Psoas muscle (tissue), 8 donors: Measurements from ENCODE around the gene FADS2. TPM values are rescaled to one million over a fixed set of nuclear protein-coding genes. Genes with fewer than 3 reads are reported as not detected.

ENCODE experiments used
- ATAC-seq, 4 donors: fragments of 200-7000 bp; cut with Tn5 transposase; one replicate each; pipeline ENCODE4 v1.9.1; 2020; ENCODE audit warnings: moderate library complexity in 3 of 4, mild to moderate bottlenecking in 2 of 4
- DNase-seq, 2 donors: peaks; one replicate each; pipeline ENCODE4 v3.0.0-alpha.2; 2020
- H3K27ac ChIP-seq: fragments of 200-600 bp; one replicate; pipeline ENCODE4 v1.8.0; 2022
- H3K27me3 ChIP-seq, 3 donors: fragments of 200-600 bp in 1 of 3; one replicate each; pipeline versions ENCODE4 v1.6.1 to v1.8.0; 2013 to 2022; ENCODE audit warnings: low read length in 2 of 3, mild to moderate bottlenecking in 2 of 3, moderate library complexity in 1 of 3; ENCODE audit not compliant: insufficient read depth in 3 of 3
- H3K36me3 ChIP-seq, 2 donors: fragments of 200-600 bp in 1 of 2; one replicate each; pipeline versions ENCODE4 v1.6.1 to v1.8.0; 2013 to 2022; ENCODE audit warnings: low read depth in 1 of 2, mild to moderate bottlenecking in 1 of 2, moderate library complexity in 1 of 2; ENCODE audit not compliant: insufficient read depth in 1 of 2
- H3K4me1 ChIP-seq: fragments of 200-600 bp; one replicate; pipeline ENCODE4 v1.8.0; 2022
- H3K4me3 ChIP-seq: fragments of 200-600 bp; one replicate; pipeline ENCODE4 v1.8.0; 2022; ENCODE audit warnings: mild to moderate bottlenecking
- H3K9me3 ChIP-seq: fragments of 200-600 bp; one replicate; pipeline ENCODE4 v1.8.0; 2022
- CTCF ChIP-seq: fragments of 200-600 bp; IDR thresholded peaks from one replicate; pipeline ENCODE4 v1.8.0; 2022; ENCODE audit warnings: antibody characterized with exemption
- WGBS, 3 donors: extraction: QIAGEN DNeasy Blood & Tissue Kit; methylation state at CpG; one replicate each; pipeline versions ENCODE4 v1.1.6 to v1.1.7; 2013; 5-methylcytosine and 5-hydroxymethylcytosine counted together
- intact Hi-C, 2 donors: fragments of 100-400 bp; cut with DNase I; formaldehyde crosslinking; loops; one replicate each; pipeline versions ENCODE4 v1.11.0 to v1.14.2; 2022
- polyA plus RNA-seq, 3 donors: library from polyadenylated mRNA; stranded (reverse); fragments of 200-250 nt; gene quantifications; one replicate each; pipeline ENCODE4 v1.2.3, GENCODE V29; 2013
- total RNA-seq, 4 donors: library from RNA; stranded (reverse); fragmentation: NEBNext Ultra II Directional in 2 of 4; extraction: Animal tissue kit (Norgen Biotek cat#: 25700) in 2 of 4; gene quantifications; one replicate each; pipeline versions ENCODE4 v1.2.1 to v1.2.4, GENCODE V29; 2021 to 2023
- donor health status: healthy with polysubstance abuse.
- donor health status: DM: no; HTN: no; CAD: no; lungs with moderate emphysema.
- donor health status: Bipolar disorder and iron deficiency.
- donor health status: healthy.
- donor health status: DM: yes; HTN: yes; CAD: no.
- donor health status: DM: no; HTN: no; CAD: no.
- donor health status: DM: no; HTN: no; CAD: no.
- donor health status: DM: yes; HTN: yes; CAD: no.

The FADS2 gene
- total and polyA plus RNA-seq, 7 donors, result 2.2 to 8.4 (median 5.5) TPM

- peak; percentile 63 to 73 for DNase-seq
- H3K9me3 ChIP-seq, result no peaks in the 10 kb centered on the region
- WGBS, 3 donors, result 60 to 71% (median 69%) methylated on average over 9 to 10 of the region's 10 CpGs
- ATAC-seq, result peak in 1 of 4 donors; percentile 32
- H3K36me3 ChIP-seq, result peaks cover 0 to 8% of the 10 kb centered on the region in 2 donors
- no peak overlapping the region for H3K4me3 ChIP-seq
- no peak for TF ChIP-seq CTCF
- intact Hi-C loops, result no loop called here
- H3K4me1 ChIP-seq, result no peaks in the 10 kb centered on the region
- no peak overlapping the region for H3K27ac ChIP-seq
- H3K27me3 ChIP-seq, result no peaks in the 10 kb centered on the region
Observed at GRCh38 chr11:61908730-61909316, 80.7 kb downstream of the FADS2 start.

- peak; percentile 25 to 47 for DNase-seq
- intact Hi-C loops, result no loop called here
- H3K36me3 ChIP-seq, result no peaks in the 10 kb centered on the region
- H3K27ac ChIP-seq, result no peak overlapping the region
- H3K27me3 ChIP-seq, result no peaks in the 10 kb centered on the region
- no peaks in the 10 kb centered on the region for H3K9me3 ChIP-seq
- TF ChIP-seq CTCF, result no peak
- ATAC-seq, result peak in 2 of 4 donors; percentile 18 to 25
- no peaks in the 10 kb centered on the region for H3K4me1 ChIP-seq
- WGBS, 3 donors, result 79 to 83% (median 83%) methylated on average over 13 of the region's 13 CpGs
- no peak overlapping the region for H3K4me3 ChIP-seq
Observed at GRCh38 chr11:61910187-61911127, 82.4 kb downstream of the FADS2 start.

GRCh38 chr11:61911128-61911700 lies 83.1 kb downstream of the FADS2 start:
- H3K27ac ChIP-seq, result no peak overlapping the region
- no peaks in the 10 kb centered on the region for H3K36me3 ChIP-seq
- intact Hi-C loops, result no loop called here
- no peak for DNase-seq
- no peaks in the 10 kb centered on the region for H3K27me3 ChIP-seq
- no peaks in the 10 kb centered on the region for H3K4me1 ChIP-seq
- no peaks in the 10 kb centered on the region for H3K9me3 ChIP-seq
- H3K4me3 ChIP-seq, result no peak overlapping the region
- no peak for TF ChIP-seq CTCF
- no peak for ATAC-seq
- WGBS, 3 donors, result 75 to 83% (median 77%) methylated on average over 7 of the region's 7 CpGs

GRCh38 chr11:61911701-61912529 lies 83.8 kb downstream of the FADS2 start:
- Histone ChIP-seq H3K4me3 (no peak overlapping the region), H3K9me3 (no peaks in the 10 kb centered on the region), H3K27me3 (no peaks in the 10 kb centered on the region), H3K4me1 (no peaks in the 10 kb centered on the region), H3K27ac (no peak overlapping the region), H3K36me3 (no peaks in the 10 kb centered on the region)
- WGBS, 3 donors, result 69 to 75% (median 73%) methylated on average over 17 of the region's 17 CpGs
- DNase-seq (no peak), ATAC-seq (no peak)
- TF ChIP-seq CTCF, result no peak
- intact Hi-C loops, result no loop called here
